Endothelial cell of umbilical vein (primary cell): ENCODE results near the gene CTSV. TPM values are rescaled to one million over a fixed set of nuclear protein-coding genes. Genes with fewer than 3 reads are reported as not detected.
"Not testable (repeated sequence)": the region's sequence is repeated elsewhere in the genome, so short reads cannot be mapped to it uniquely, and the experiment has no call there.

Source experiments
- BruUV-seq: library from RNA; stranded (reverse); fragments of 400-500 nt; replicated peaks from 2 replicates; lab custom pipeline; 2021; lab: Mats Ljungman, UMichigan
- CTCF ChIA-PET: fragments of 300-600, 350-600 bp; sonication (Branson Sonifier 250); formaldehyde crosslinking; loops from one replicate; lab custom pipeline; 2021; ENCODE audit warnings: antibody characterized with exemption, inconsistent platforms; lab: Charles Lee
- POLR2A ChIA-PET: fragments of 300-600, 350-600 bp; sonication (Branson Sonifier 250); formaldehyde crosslinking; loops from one replicate; lab custom pipeline; 2021; ENCODE audit warnings: antibody characterized with exemption, inconsistent platforms; lab: Charles Lee
- DNase-seq: peaks from one replicate; pipeline ENCODE4 v3.0.0-alpha.2; 2011; ENCODE audit warnings: low read depth, low spot score
- FAIRE-seq: peaks from 2 replicates; lab custom pipeline; 2011; peaks lifted over from hg19 to GRCh38; lab: Jason Lieb, UNC
- H2AFZ ChIP-seq: 2 replicates; pipeline ENCODE4 v1.6.0; 2012; ENCODE audit warnings: low read depth, low read length, control low read depth, inconsistent platforms
- H3K27ac ChIP-seq: 2 replicates; pipeline ENCODE4 v1.5.1; 2011; ENCODE audit warnings: low read depth, mild to moderate bottlenecking, control low read depth, low read length, moderate library complexity; ENCODE audit not compliant: insufficient read depth
- H3K27me3 ChIP-seq, 2 experiments: 2 replicates each; pipeline versions ENCODE4 v1.6.0 to v1.6.1; 2011; ENCODE audit warnings: low read length in 2 of 2, mixed read lengths in 1 of 2; ENCODE audit not compliant: control insufficient read depth in 2 of 2, insufficient read depth in 2 of 2
- H3K36me3 ChIP-seq, 2 experiments: 2 replicates in 1 of 2; 3 replicates in 1 of 2; pipeline ENCODE4 v1.5.1; 2011; ENCODE audit warnings: low read length in 2 of 2, mild to moderate bottlenecking in 1 of 2, moderate library complexity in 1 of 2; ENCODE audit not compliant: control insufficient read depth in 2 of 2, insufficient read depth in 2 of 2; ENCODE audit errors: extremely low read depth in 1 of 2
- H3K4me1 ChIP-seq: 3 replicates; pipeline ENCODE4 v1.5.1; 2011; ENCODE audit warnings: mild to moderate bottlenecking, low read length; ENCODE audit not compliant: control insufficient read depth, insufficient read depth; ENCODE audit errors: extremely low read depth
- H3K4me2 ChIP-seq: 2 replicates; pipeline ENCODE4 v1.6.1; 2011; ENCODE audit warnings: low read length, control low read depth, mixed read lengths; ENCODE audit not compliant: insufficient read depth
- H3K4me3 ChIP-seq, 3 experiments: fragments of 200-600 bp in 1 of 3; sonication (generic), shearing (Covaris generic) in 1 of 3; replicated peaks in 1 of 3; 2 replicates each; pipeline ENCODE4 v1.5.1; 2011 to 2016; ENCODE audit warnings: control low read depth in 3 of 3, low read length in 3 of 3, mild to moderate bottlenecking in 2 of 3, inconsistent platforms in 1 of 3, low read depth in 1 of 3, moderate library complexity in 1 of 3; ENCODE audit not compliant: insufficient read depth in 1 of 3
- H3K79me2 ChIP-seq: 2 replicates; pipeline ENCODE4 v1.6.0; 2012; ENCODE audit warnings: low read length, inconsistent platforms; ENCODE audit not compliant: control insufficient read depth, insufficient read depth
- H3K9ac ChIP-seq: replicated peaks from 2 replicates; pipeline ENCODE3; 2011; ENCODE audit warnings: low read length, control low read depth; ENCODE audit not compliant: insufficient read depth; ENCODE audit errors: extremely low read depth
- H3K9me1 ChIP-seq: replicated peaks from 3 replicates; pipeline ENCODE4 v1.6.0; 2011; ENCODE audit warnings: mild to moderate bottlenecking, low read length; ENCODE audit not compliant: control insufficient read depth, insufficient read depth; ENCODE audit errors: extremely low read depth
- H3K9me3 ChIP-seq: replicated peaks from 2 replicates; pipeline ENCODE4 v1.5.1; 2012; ENCODE audit warnings: low read length, inconsistent platforms; ENCODE audit not compliant: control insufficient read depth, insufficient read depth
- H4K20me1 ChIP-seq: replicated peaks from 2 replicates; pipeline ENCODE3; 2011; ENCODE audit warnings: mild to moderate bottlenecking, low read length; ENCODE audit not compliant: control insufficient read depth, insufficient read depth; ENCODE audit errors: extremely low read depth
- POLR2A ChIP-seq: IDR thresholded peaks from 2 replicates; pipeline ENCODE4 v1.6.1; 2012; ENCODE audit warnings: low read depth, mild to moderate bottlenecking, control low read depth, low read length
- POLR2AphosphoS5 ChIP-seq: IDR thresholded peaks from 2 replicates; pipeline ENCODE4 v1.6.1; 2012; ENCODE audit warnings: low read depth, mild to moderate bottlenecking, control low read depth, low read length, moderate library complexity; ENCODE audit not compliant: insufficient read depth
- dilution Hi-C: fragments of 300-500 bp; cut with MboI; formaldehyde crosslinking; loops from one replicate; pipeline ENCODE4 v1.15.0; 2019; ENCODE audit warnings: low sequenced_read_pairs; ENCODE audit not compliant: extremely low pct_ligation_motif_present
- intact Hi-C: fragments of 100-400 bp; cut with micrococcal nuclease; formaldehyde crosslinking; loops from one replicate; pipeline ENCODE4 v1.10.0; 2022
- polyA plus RNA-seq, 4 experiments: library from polyadenylated mRNA; depleted of rRNA in 3 of 4; stranded (reverse) in 3 of 4; unstranded in 1 of 4; fragments of >200 nt; gene quantifications; 2 replicates each; pipeline versions ENCODE4 v1.2.1 to v1.2.3, GENCODE V29; 2011 to 2012; ENCODE audit warnings: missing spikeins in 1 of 4
- total RNA-seq: library from RNA; stranded (reverse); gene quantifications from 2 replicates; pipeline ENCODE4 v1.2.3, GENCODE V29; 2021

Gene CTSV
- total and polyA plus RNA-seq, 2 donors (not counting 3 experiments of a cell fraction or from before 2014, with no cell fraction given), result 0.80 to 1.3 TPM

- intact Hi-C loops, POLR2A ChIA-PET, dilution Hi-C loops, H3K4me1 ChIP-seq, H4K20me1 ChIP-seq, H3K9me3 ChIP-seq, H3K27me3 ChIP-seq, H3K9me1 ChIP-seq, CTCF ChIA-PET, H3K36me3 ChIP-seq, H3K9ac ChIP-seq: not testable (repeated sequence)
- FAIRE-seq (peak; percentile 97), DNase-seq (peak; percentile 77)
- Histone ChIP-seq H3K4me3 (peak overlapping the region; percentile 5 to 60 (median 48)), H3K79me2 (peaks cover 25% of the 10 kb centered on the region), H2AFZ (peak overlapping the region; percentile 84), H3K27ac (peak overlapping the region; percentile 35), H3K4me2 (peak overlapping the region; percentile 48)
- BruUV-seq, result TSS peak; percentile 69
- peak; percentile 53 for TF ChIP-seq POLR2A
- TF ChIP-seq POLR2AphosphoS5, result peak; percentile 62
Observed at GRCh38 chr9:97013151-97014132, 25.5 kb downstream of the CTSV start.

- DNase-seq (peak; percentile 19), FAIRE-seq (peak; percentile 92)
- H3K27ac ChIP-seq, H3K4me1 ChIP-seq, intact Hi-C loops, H3K9me1 ChIP-seq, H4K20me1 ChIP-seq, POLR2A ChIA-PET, H2AFZ ChIP-seq, H3K9me3 ChIP-seq, BruUV-seq, dilution Hi-C loops, CTCF ChIA-PET, H3K36me3 ChIP-seq, H3K27me3 ChIP-seq: not testable (repeated sequence)
- Histone ChIP-seq H3K4me3 (peak overlapping the region; percentile 48 to 74 (median 51)), H3K4me2 (peak overlapping the region; percentile 79), H3K79me2 (peaks cover 32% of the 10 kb centered on the region), H3K9ac (peak overlapping the region; percentile 31)
Observed at GRCh38 chr9:97012617-97013016, 26.3 kb downstream of the CTSV start.

- DNase-seq, H3K4me3 ChIP-seq, H3K36me3 ChIP-seq, intact Hi-C loops, H3K4me2 ChIP-seq, FAIRE-seq, H3K27me3 ChIP-seq, H3K9ac ChIP-seq, CTCF ChIA-PET, H4K20me1 ChIP-seq, H3K4me1 ChIP-seq, dilution Hi-C loops, H3K27ac ChIP-seq, POLR2A ChIA-PET, H3K9me3 ChIP-seq, H2AFZ ChIP-seq, BruUV-seq, H3K9me1 ChIP-seq: not testable (repeated sequence)
- peaks cover 63% of the 10 kb centered on the region for H3K79me2 ChIP-seq
Observed at GRCh38 chr9:97002195-97002594, 36.7 kb downstream of the CTSV start.

GRCh38 chr9:97001338-97001737, 37.6 kb downstream of the CTSV start:
- H3K9me3 ChIP-seq, H4K20me1 ChIP-seq, H3K9ac ChIP-seq, intact Hi-C loops, H3K4me3 ChIP-seq, DNase-seq, H3K27ac ChIP-seq, H3K4me2 ChIP-seq, CTCF ChIA-PET, H3K27me3 ChIP-seq, H2AFZ ChIP-seq, BruUV-seq, FAIRE-seq, H3K9me1 ChIP-seq, H3K36me3 ChIP-seq, POLR2A ChIA-PET, H3K4me1 ChIP-seq, dilution Hi-C loops: not testable (repeated sequence)
- H3K79me2 ChIP-seq, result peaks cover 68% of the 10 kb centered on the region
